IMR-90 (cell line): ENCODE measurements around the gene TRAF1. TPM values are rescaled to one million over a fixed set of nuclear protein-coding genes. Genes with fewer than 3 reads are reported as not detected.

ENCODE experiments used
- ATAC-seq: fragments of 200-7000 bp; cut with Tn5 transposase; 2 replicates; pipeline ENCODE4 v1.9.1; 2020; ENCODE audit warnings: low read depth, mild to moderate bottlenecking, moderate library complexity
- BruUV-seq: library from RNA; stranded (reverse); fragments of 400-500 nt; replicated peaks from 2 replicates; lab custom pipeline; 2021; lab: Mats Ljungman, UMichigan
- CTCF ChIA-PET: fragments of 300-600 bp; formaldehyde crosslinking; extraction: SDS; loops from one replicate; lab custom pipeline; 2021; ENCODE audit warnings: antibody characterized with exemption; lab: Yijun Ruan, JAX
- POLR2A ChIA-PET: fragments of 300-600 bp; sonication (Branson Sonifier 250); formaldehyde crosslinking; loops from one replicate; lab custom pipeline; 2022; ENCODE audit warnings: antibody characterized with exemption; ENCODE audit not compliant: unreplicated experiment; lab: Charles Lee
- DNase-seq: peaks from one replicate; pipeline ENCODE4 v3.0.0; 2013
- H2AFZ ChIP-seq: replicated peaks from 2 replicates; pipeline ENCODE3; 2013; ENCODE audit warnings: low read length, mild to moderate bottlenecking; ENCODE audit not compliant: poor library complexity
- H2AK5ac ChIP-seq: 2 replicates; pipeline ENCODE4 v1.6.1; 2013; ENCODE audit warnings: low read depth, low read length, inconsistent platforms
- H2AK9ac ChIP-seq: replicated peaks from 2 replicates; pipeline ENCODE3; 2013; ENCODE audit warnings: mild to moderate bottlenecking, low read depth, low read length, moderate library complexity; ENCODE audit not compliant: poor library complexity
- H2BK120ac ChIP-seq: 2 replicates; pipeline ENCODE4 v1.6.1; 2013; ENCODE audit warnings: low read depth, low read length, inconsistent platforms
- H2BK15ac ChIP-seq: 3 replicates; pipeline ENCODE4 v1.6.1; 2013; ENCODE audit warnings: low read depth, low read length, inconsistent platforms
- H2BK20ac ChIP-seq: 2 replicates; pipeline ENCODE4 v1.6.1; 2013; ENCODE audit warnings: low read depth, mild to moderate bottlenecking, inconsistent platforms, low read length, moderate library complexity
- H2BK5ac ChIP-seq: 2 replicates; pipeline ENCODE4 v1.6.1; 2013; ENCODE audit warnings: mild to moderate bottlenecking, low read depth, low read length, inconsistent platforms; ENCODE audit not compliant: poor library complexity, severe bottlenecking
- H3K14ac ChIP-seq: replicated peaks from 2 replicates; pipeline ENCODE4 v1.6.1; 2013; ENCODE audit warnings: low read depth, low read length, inconsistent platforms
- H3K18ac ChIP-seq: 2 replicates; pipeline ENCODE4 v1.6.1; 2013; ENCODE audit warnings: low read depth, low read length, control low read depth
- H3K23ac ChIP-seq: 2 replicates; pipeline ENCODE4 v1.6.1; 2013; ENCODE audit warnings: low read depth, low read length, inconsistent platforms
- H3K27ac ChIP-seq: 2 replicates; pipeline ENCODE4 v1.5.1; 2013; ENCODE audit warnings: mild to moderate bottlenecking, control low read depth, low read length; ENCODE audit not compliant: insufficient read depth
- H3K27me3 ChIP-seq: 2 replicates; pipeline ENCODE4 v1.6.1; 2013; ENCODE audit warnings: low read length; ENCODE audit not compliant: control insufficient read depth, insufficient read depth
- H3K36me3 ChIP-seq: 2 replicates; pipeline ENCODE4 v1.6.1; 2013; ENCODE audit warnings: low read length, mixed read lengths; ENCODE audit not compliant: control insufficient read depth, insufficient read depth
- H3K4ac ChIP-seq: 2 replicates; pipeline ENCODE4 v1.6.1; 2013; ENCODE audit warnings: low read depth, low read length, inconsistent platforms
- H3K4me1 ChIP-seq: 2 replicates; pipeline ENCODE4 v1.6.1; 2013; ENCODE audit warnings: low read length, mixed read lengths; ENCODE audit not compliant: control insufficient read depth, insufficient read depth
- H3K4me2 ChIP-seq: 2 replicates; pipeline ENCODE4 v1.6.1; 2013; ENCODE audit warnings: low read depth, mild to moderate bottlenecking, control low read depth, low read length, moderate library complexity
- H3K4me3 ChIP-seq: 2 replicates; pipeline ENCODE4 v1.5.1; 2013; ENCODE audit warnings: low read depth, mild to moderate bottlenecking, control low read depth, low read length, moderate library complexity; ENCODE audit not compliant: insufficient read depth
- H3K56ac ChIP-seq: 2 replicates; pipeline ENCODE4 v1.6.1; 2013; ENCODE audit warnings: low read length, inconsistent platforms; ENCODE audit not compliant: insufficient read depth; ENCODE audit errors: extremely low read depth
- H3K79me1 ChIP-seq, 2 experiments: 2 replicates each; pipeline ENCODE4 v1.6.1; 2013; ENCODE audit warnings: low read length in 2 of 2, inconsistent platforms in 1 of 2, low read depth in 1 of 2
- H3K9ac ChIP-seq: 2 replicates; pipeline ENCODE4 v1.6.1; 2013; ENCODE audit warnings: low read depth, low read length, control low read depth
- H3K9me1 ChIP-seq: 2 replicates; pipeline ENCODE4 v1.6.1; 2013; ENCODE audit warnings: low read length, inconsistent platforms; ENCODE audit not compliant: insufficient read depth
- H3K9me3 ChIP-seq: 2 replicates; pipeline ENCODE4 v1.6.1; 2013; ENCODE audit warnings: low read length; ENCODE audit not compliant: control insufficient read depth, insufficient read depth
- H4K20me1 ChIP-seq: 2 replicates; pipeline ENCODE4 v1.6.1; 2013; ENCODE audit warnings: low read length, inconsistent platforms; ENCODE audit not compliant: insufficient read depth
- H4K5ac ChIP-seq: 2 replicates; pipeline ENCODE4 v1.6.1; 2013; ENCODE audit warnings: mild to moderate bottlenecking, low read depth, low read length, control low read depth
- H4K8ac ChIP-seq, 2 experiments: 2 replicates each; pipeline ENCODE4 v1.6.1; 2013; ENCODE audit warnings: low read depth in 2 of 2, low read length in 2 of 2, control low read depth in 1 of 2, inconsistent platforms in 1 of 2
- H4K91ac ChIP-seq: 2 replicates; pipeline ENCODE4 v1.6.1; 2013; ENCODE audit warnings: low read depth, low read length, inconsistent platforms; ENCODE audit not compliant: insufficient read depth
- BHLHE40 ChIP-seq: fragments of 150-350 bp; IDR thresholded peaks from 2 replicates; pipeline ENCODE4 v1.6.1; 2016; ENCODE audit warnings: mild to moderate bottlenecking, low read depth, low read length
- CEBPB ChIP-seq: IDR thresholded peaks from 2 replicates; pipeline ENCODE4 v1.6.1; 2012; ENCODE audit warnings: low read depth, low read length, improper control_type of control experiment
- CHD1 ChIP-seq: IDR thresholded peaks from 2 replicates; pipeline ENCODE4 v1.6.1; 2012; ENCODE audit warnings: low read depth, low read length, improper control_type of control experiment
- ELK1 ChIP-seq: fragments of 150-350 bp; IDR thresholded peaks from 2 replicates; pipeline ENCODE4 v1.6.1; 2016; ENCODE audit warnings: low read depth, mild to moderate bottlenecking, low read length, moderate library complexity, borderline replicate concordance
- MAFK ChIP-seq: IDR thresholded peaks from 2 replicates; pipeline ENCODE4 v1.6.1; 2012; ENCODE audit warnings: low read depth, low read length, improper control_type of control experiment
- MAZ ChIP-seq: IDR thresholded peaks from 2 replicates; pipeline ENCODE4 v1.6.1; 2012; ENCODE audit warnings: low read depth, mild to moderate bottlenecking, low read length, improper control_type of control experiment, moderate library complexity, borderline replicate concordance
- MXI1 ChIP-seq: IDR thresholded peaks from 2 replicates; pipeline ENCODE4 v1.6.1; 2012; ENCODE audit warnings: low read depth, mild to moderate bottlenecking, low read length, moderate library complexity, borderline replicate concordance
- NFE2L2 ChIP-seq: fragments of 150-350 bp; IDR thresholded peaks from 2 replicates; pipeline ENCODE4 v1.6.1; 2016; ENCODE audit warnings: low read depth, mild to moderate bottlenecking, low read length
- RAD21 ChIP-seq: IDR thresholded peaks from 2 replicates; pipeline ENCODE4 v1.6.1; 2012; ENCODE audit warnings: low read length, improper control_type of control experiment
- RCOR1 ChIP-seq: IDR thresholded peaks from 2 replicates; pipeline ENCODE4 v1.6.1; 2012; ENCODE audit warnings: mild to moderate bottlenecking, low read length, improper control_type of control experiment; ENCODE audit not compliant: insufficient replicate concordance
- RFX5 ChIP-seq: IDR thresholded peaks from 2 replicates; pipeline ENCODE4 v1.8.0; 2012; ENCODE audit warnings: low read depth, mild to moderate bottlenecking, low read length, moderate library complexity
- SMC3 ChIP-seq: fragments of 150-350 bp; IDR thresholded peaks from 2 replicates; pipeline ENCODE4 v1.6.1; 2016; ENCODE audit warnings: low read depth, mild to moderate bottlenecking, antibody characterized with exemption, low read length, moderate library complexity
- USF2 ChIP-seq: fragments of 150-350 bp; IDR thresholded peaks from 2 replicates; pipeline ENCODE4 v1.6.1; 2017; ENCODE audit warnings: mild to moderate bottlenecking, antibody characterized with exemption, low read length, low read depth
- WGBS, 2 experiments: methylation state at CpG; one replicate each; pipeline versions ENCODE4 v1.1.5 to v1.1.7; 2013; ENCODE audit warnings: missing lambda C conversion rate in 2 of 2; ENCODE audit not compliant: insufficient read length in 1 of 2; ENCODE audit errors: extremely low coverage in 2 of 2; 5-methylcytosine and 5-hydroxymethylcytosine counted together
- dilution Hi-C: fragments of 300-500 bp; cut with HindIII; formaldehyde crosslinking; loops from one replicate; pipeline ENCODE4 v1.14.3; 2018; ENCODE audit warnings: low sequenced_read_pairs; ENCODE audit not compliant: unreplicated experiment
- in situ Hi-C: fragments of 300-500 bp; cut with MboI; formaldehyde crosslinking; loops from 3 replicates; pipeline ENCODE4 v1.14.3; 2019; ENCODE audit warnings: low sequenced_read_pairs, inconsistent platforms, mixed read lengths
- intact Hi-C: fragments of 100-400 bp; cut with micrococcal nuclease; formaldehyde crosslinking; loops from 2 replicates; pipeline ENCODE4 v1.10.0; 2022
- polyA plus RNA-seq, 3 experiments: library from polyadenylated mRNA; depleted of rRNA; stranded (reverse); fragments of >200 nt; gene quantifications; 2 replicates each; pipeline ENCODE4 v1.2.3, GENCODE V29; 2012; ENCODE audit warnings: low replicate concordance in 1 of 3
- total RNA-seq: library from RNA; depleted of rRNA; stranded (reverse); fragments of >200 nt; gene quantifications from 2 replicates; pipeline ENCODE4 v1.2.3, GENCODE V29; 2012

TRAF1 gene
- total and polyA plus RNA-seq, 2 of the 4 experiments (the other 2 are of a cell fraction), result 3.9 to 4.1 TPM

GRCh38 chr9:120936011-120936763 is 9.6 kb upstream of the TRAF1 start:
- no peaks in the 10 kb centered on the region for H3K9me3 ChIP-seq
- peak overlapping the region; percentile 85 for H3K14ac ChIP-seq
- H2BK5ac ChIP-seq, result peak overlapping the region; percentile 89
- no peaks in the 10 kb centered on the region for H3K36me3 ChIP-seq
- DNase-seq (peak; percentile 95), ATAC-seq (peak; percentile 61)
- POLR2A ChIA-PET, result no interaction called here
- H3K18ac ChIP-seq, result peak overlapping the region; percentile 80
- H3K9me1 ChIP-seq, result peaks cover 17% of the 10 kb centered on the region
- H3K4ac ChIP-seq, result peak overlapping the region; percentile 96
- dilution Hi-C loops (no loop called here), intact Hi-C loops (loop anchor here (1.0 to 5.0 kb wide), 5 partner anchors 59 to 319 kb away; partner anchors contain the start of gene PHF19), in situ Hi-C loops (loop anchor here (5.0 kb wide), 1 partner anchor 64 kb away; no protein-coding TSS in a partner anchor)
- 0% methylated on average over 2 of the region's 10 CpGs; no CpG with 5 or more reads in 1 of the 2 experiments for WGBS, 2 experiments
- peak overlapping the region; percentile 20 for H3K4me3 ChIP-seq
- H2AFZ ChIP-seq, result peak overlapping the region; percentile 82
- H2BK15ac ChIP-seq, result peak overlapping the region; percentile 73
- H4K8ac ChIP-seq, result peak overlapping the region; percentile 34 to 83
- CTCF ChIA-PET, result interaction anchor here (0.6 to 1.3 kb wide), 4 partner anchors 12 to 202 kb away, joined by 3 to 5 read pairs (median 3); no protein-coding TSS in a partner anchor
- peak overlapping the region; percentile 96 for H2BK120ac ChIP-seq
- no peaks in the 10 kb centered on the region for H3K27me3 ChIP-seq
- peak overlapping the region; percentile 89 for H4K91ac ChIP-seq
- H3K23ac ChIP-seq, result peak overlapping the region; percentile 93
- H3K9ac ChIP-seq, result peak overlapping the region; percentile 36
- H3K4me2 ChIP-seq, result peak overlapping the region; percentile 86
- H3K56ac ChIP-seq, result peak overlapping the region; percentile 86
- peak overlapping the region; percentile 56 for H4K5ac ChIP-seq
- H4K20me1 ChIP-seq, result no peaks in the 10 kb centered on the region
- peaks cover 0 to 11% of the 10 kb centered on the region in 2 experiments; a peak in 1 of 4 replicates for H3K79me1 ChIP-seq
- peaks cover 39% of the 10 kb centered on the region for H3K4me1 ChIP-seq
- H3K27ac ChIP-seq, result peak overlapping the region; percentile 99
- BruUV-seq, result no TSS peak
- H2AK5ac ChIP-seq, result peak overlapping the region; percentile 87
- H2AK9ac ChIP-seq, result peak overlapping the region; percentile 39
- peak overlapping the region; percentile 93 for H2BK20ac ChIP-seq
- TF ChIP-seq MXI1, result 0 out of 2 replicates have a peak, but pooled peaks have one; percentile 40
- TF ChIP-seq NFE2L2, result peak; percentile 55
- no peak for TF ChIP-seq CHD1
- no peak for TF ChIP-seq ELK1
- TF ChIP-seq RAD21, result peak; percentile 91
- peak; percentile 84 for TF ChIP-seq MAFK
- TF ChIP-seq MAZ, result peak; percentile 63
- no peak for TF ChIP-seq USF2
- TF ChIP-seq RCOR1, result peak; percentile 84
- TF ChIP-seq CEBPB, result no peak; the same call in 1 of the 2 replicates
- no peak for TF ChIP-seq BHLHE40
- TF ChIP-seq SMC3, result peak; percentile 92
- TF ChIP-seq RFX5, result no peak
